ENCODE data around the gene GBX2. TPM values are rescaled to one million over a fixed set of nuclear protein-coding genes. Genes with fewer than 3 reads are reported as not detected.

The GBX2 gene
- total and polyA plus RNA-seq, 2 of the 8 experiments (the other 6 are each of a cell fraction or from before 2014, with no cell fraction given) = 0.38 to 0.89 TPM

- TF ChIP-seq TAF1 (IDR thresholded peaks at IDR 0.05; ENCODE audit: low read depth, low read length) (no peak), GTF2F1 (IDR thresholded peaks at IDR 0.05; ENCODE audit: borderline replicate concordance, low read depth, low read length) (no peak), EGR1 (IDR thresholded peaks at IDR 0.05; ENCODE audit: borderline replicate concordance, low read depth, low read length) (no peak), SUZ12 (IDR thresholded peaks at IDR 0.05; ENCODE audit: low read length) (peak; percentile 73), CHD2 (IDR thresholded peaks at IDR 0.05; ENCODE audit: low read length) (no peak), RNF2 (IDR thresholded peaks at IDR 0.05; ENCODE audit: borderline replicate concordance, low read depth, low read length, missing control alignments, poor library complexity, severe bottlenecking) (peak; percentile 92), POLR2AphosphoS5 (IDR thresholded peaks at IDR 0.05; ENCODE audit: low read depth, low read length) (no peak), CHD1 (IDR thresholded peaks at IDR 0.05; ENCODE audit: low read depth, low read length) (no peak), NANOG (IDR thresholded peaks at IDR 0.05; ENCODE audit: insufficient read depth, low read depth, low read length, poor library complexity, severe bottlenecking) (no peak), SP1 (IDR thresholded peaks at IDR 0.05; ENCODE audit: low read depth, low read length) (no peak), BCL11A (IDR thresholded peaks at IDR 0.05; ENCODE audit: low read depth in 2 of 2, low read length in 2 of 2) (no peak), KDM1A (IDR thresholded peaks at IDR 0.05; ENCODE audit: borderline replicate concordance, low read length) (peak; percentile 10; the same call in 1 of the 2 replicates), CEBPB (IDR thresholded peaks at IDR 0.05; ENCODE audit: low read depth, low read length) (no peak), TAF7 (optimal IDR thresholded peaks at IDR 0.05; ENCODE audit: borderline replicate concordance, low read depth, low read length) (no peak), SP2 (IDR thresholded peaks at IDR 0.05; ENCODE audit: low read length) (no peak), CREB1 (IDR thresholded peaks at IDR 0.05) (no peak), JUND (IDR thresholded peaks at IDR 0.05; ENCODE audit: low read length) (no peak)
Measured at GRCh38 chr2:236171181-236171679, 3.0 kb upstream of the GBX2 start (continued).

Data from H1 (cell line).